Measurements from ENCODE around the gene OMA1. TPM values are rescaled to one million over a fixed set of nuclear protein-coding genes. Genes with fewer than 3 reads are reported as not detected.

OMA1 gene
- total and polyA plus RNA-seq, 10 of the 15 experiments (the other 5 are each of a cell fraction or from before 2014, with no cell fraction given), result 23.6 to 67.1 (median 47.1) TPM

DNA sequence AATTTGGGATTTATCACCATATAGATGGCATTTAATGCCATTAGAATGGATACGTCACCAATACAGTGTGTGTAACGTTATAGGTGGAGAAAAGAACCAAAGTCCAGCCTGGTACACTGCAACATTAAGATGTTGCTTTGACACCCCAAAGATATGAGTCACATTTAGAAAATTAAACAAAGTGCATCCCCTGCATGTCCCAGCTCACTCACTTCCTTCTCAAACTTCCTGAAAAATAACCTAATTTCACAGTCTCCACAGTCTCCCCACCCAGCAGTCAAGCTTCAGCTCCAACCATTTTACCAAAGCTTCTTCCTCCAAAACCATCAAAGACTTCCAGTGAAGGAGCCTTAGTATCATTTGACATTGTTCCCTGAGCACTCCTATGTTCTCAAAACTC, 111.9 kb downstream of the OMA1 start (continued):
- TF ChIP-seq, protein P1, sequence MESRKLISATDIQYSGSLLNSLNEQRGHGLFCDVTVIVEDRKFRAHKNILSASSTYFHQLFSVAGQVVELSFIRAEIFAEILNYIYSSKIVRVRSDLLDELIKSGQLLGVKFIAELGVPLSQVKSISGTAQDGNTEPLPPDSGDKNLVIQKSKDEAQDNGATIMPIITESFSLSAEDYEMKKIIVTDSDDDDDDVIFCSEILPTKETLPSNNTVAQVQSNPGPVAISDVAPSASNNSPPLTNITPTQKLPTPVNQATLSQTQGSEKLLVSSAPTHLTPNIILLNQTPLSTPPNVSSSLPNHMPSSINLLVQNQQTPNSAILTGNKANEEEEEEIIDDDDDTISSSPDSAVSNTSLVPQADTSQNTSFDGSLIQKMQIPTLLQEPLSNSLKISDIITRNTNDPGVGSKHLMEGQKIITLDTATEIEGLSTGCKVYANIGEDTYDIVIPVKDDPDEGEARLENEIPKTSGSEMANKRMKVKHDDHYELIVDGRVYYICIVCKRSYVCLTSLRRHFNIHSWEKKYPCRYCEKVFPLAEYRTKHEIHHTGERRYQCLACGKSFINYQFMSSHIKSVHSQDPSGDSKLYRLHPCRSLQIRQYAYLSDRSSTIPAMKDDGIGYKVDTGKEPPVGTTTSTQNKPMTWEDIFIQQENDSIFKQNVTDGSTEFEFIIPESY (IDR thresholded peaks at IDR 0.05), result no peak
- no peak for TF ChIP-seq HCFC1 (IDR thresholded peaks at IDR 0.05; ENCODE audit: low read length)
- TF ChIP-seq KDM1A (IDR thresholded peaks at IDR 0.05; ENCODE audit: borderline replicate concordance), result no peak
- TF ChIP-seq RAD51 (IDR thresholded peaks at IDR 0.05), result no peak
- no peak for TF ChIP-seq KLF5 (IDR thresholded peaks at IDR 0.05; ENCODE audit: partially characterized antibody)
- no peak for TF ChIP-seq KAT2A (conservative IDR thresholded peaks at IDR 0.05; ENCODE audit: control insufficient read depth, low read depth, low read length)
- no peak for TF ChIP-seq STAT3 (IDR thresholded peaks at IDR 0.05; ENCODE audit: low read depth, low read length)
- TF ChIP-seq NRF1 (conservative IDR thresholded peaks at IDR 0.05; ENCODE audit: low read depth, low read length), result no peak
- TF ChIP-seq NR2C1 (IDR thresholded peaks at IDR 0.05), result no peak
- no peak for TF ChIP-seq SUZ12 (IDR thresholded peaks at IDR 0.05; ENCODE audit: unreplicated experiment)

DNA sequence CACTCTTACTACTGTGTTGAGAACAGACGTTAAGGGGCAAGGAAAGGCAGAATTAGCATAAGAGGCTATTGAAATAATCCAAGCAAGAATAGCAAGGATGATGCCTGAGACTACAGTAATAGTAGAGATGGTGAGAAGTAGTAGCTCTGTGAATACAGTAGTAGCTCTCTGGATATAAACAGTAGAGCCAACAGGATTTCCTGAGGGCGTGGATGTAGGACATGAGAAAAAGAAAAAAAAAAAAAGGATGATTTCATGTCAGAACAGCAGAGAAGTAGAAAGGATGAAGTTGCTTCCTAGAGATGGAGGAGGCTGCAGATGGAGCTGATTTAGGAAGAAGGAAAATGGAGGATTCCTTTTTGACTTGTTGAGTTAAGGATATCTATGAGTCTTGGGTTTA, 112.3 kb downstream of the OMA1 start:
- H3K4me3 ChIP-seq, result no peak overlapping the region
- H2AFZ ChIP-seq (ENCODE audit: control insufficient read depth, low read depth, low read length), result no peak overlapping the region
- intact Hi-C loops (cut with micrococcal nuclease; ENCODE audit: unreplicated experiment) (no loop called here), in situ Hi-C loops (cut with MboI) (no loop called here)
- no peaks in the 10 kb centered on the region for H3K79me2 ChIP-seq (ENCODE audit: control insufficient read depth, insufficient read depth, low read length)
- no peak overlapping the region for H3K4me2 ChIP-seq (ENCODE audit: control insufficient read depth, insufficient read depth)
- FAIRE-seq (no peak), ATAC-seq (no peak), DNase-seq (ENCODE audit: low read depth, low spot score) (no peak)
- BruUV-seq (replicated peaks), result no TSS peak
- no peaks in the 10 kb centered on the region for H3K9me3 ChIP-seq (replicated peaks; ENCODE audit: control insufficient read depth, insufficient read depth, low read length)
- no peaks in the 10 kb centered on the region; the same call in 1 of the 2 replicates for H4K20me1 ChIP-seq (ENCODE audit: control insufficient read depth, insufficient read depth)
- no peak overlapping the region for H3K9ac ChIP-seq (ENCODE audit: control insufficient read depth, insufficient read depth, low read length)
- RAD21 ChIA-PET (ENCODE audit: unreplicated experiment), result no interaction called here
- CTCF ChIA-PET, result no interaction called here
- H3K27me3 ChIP-seq (replicated peaks in 1 of 2; ENCODE audit: control insufficient read depth in 2 of 2, insufficient read depth in 2 of 2, low read length in 1 of 2), result no peaks in the 10 kb centered on the region
- H3K36me3 ChIP-seq (ENCODE audit: control insufficient read depth in 2 of 2, insufficient read depth in 2 of 2, low read length in 1 of 2), result no peaks in the 10 kb centered on the region
- H3K4me1 ChIP-seq (ENCODE audit: control insufficient read depth, insufficient read depth, low read length), result no peaks in the 10 kb centered on the region; the same call in 1 of the 2 replicates
- WGBS (ENCODE audit: insufficient coverage, insufficient replicate concordance, low lambda C conversion rate, missing lambda C conversion rate), result 32% methylated on average over 2 of the region's 2 CpGs
- POLR2A ChIA-PET, result no interaction called here
- SMC1A ChIA-PET (ENCODE audit: uncharacterized antibody, unreplicated experiment), result interaction anchor here (0.6 kb wide), 1 partner anchor 243 kb away, joined by 3 read pairs; no protein-coding TSS in a partner anchor
- H3K27ac ChIP-seq (ENCODE audit: control insufficient read depth, insufficient read depth), result no peak overlapping the region
- TF ChIP-seq, protein P2, sequence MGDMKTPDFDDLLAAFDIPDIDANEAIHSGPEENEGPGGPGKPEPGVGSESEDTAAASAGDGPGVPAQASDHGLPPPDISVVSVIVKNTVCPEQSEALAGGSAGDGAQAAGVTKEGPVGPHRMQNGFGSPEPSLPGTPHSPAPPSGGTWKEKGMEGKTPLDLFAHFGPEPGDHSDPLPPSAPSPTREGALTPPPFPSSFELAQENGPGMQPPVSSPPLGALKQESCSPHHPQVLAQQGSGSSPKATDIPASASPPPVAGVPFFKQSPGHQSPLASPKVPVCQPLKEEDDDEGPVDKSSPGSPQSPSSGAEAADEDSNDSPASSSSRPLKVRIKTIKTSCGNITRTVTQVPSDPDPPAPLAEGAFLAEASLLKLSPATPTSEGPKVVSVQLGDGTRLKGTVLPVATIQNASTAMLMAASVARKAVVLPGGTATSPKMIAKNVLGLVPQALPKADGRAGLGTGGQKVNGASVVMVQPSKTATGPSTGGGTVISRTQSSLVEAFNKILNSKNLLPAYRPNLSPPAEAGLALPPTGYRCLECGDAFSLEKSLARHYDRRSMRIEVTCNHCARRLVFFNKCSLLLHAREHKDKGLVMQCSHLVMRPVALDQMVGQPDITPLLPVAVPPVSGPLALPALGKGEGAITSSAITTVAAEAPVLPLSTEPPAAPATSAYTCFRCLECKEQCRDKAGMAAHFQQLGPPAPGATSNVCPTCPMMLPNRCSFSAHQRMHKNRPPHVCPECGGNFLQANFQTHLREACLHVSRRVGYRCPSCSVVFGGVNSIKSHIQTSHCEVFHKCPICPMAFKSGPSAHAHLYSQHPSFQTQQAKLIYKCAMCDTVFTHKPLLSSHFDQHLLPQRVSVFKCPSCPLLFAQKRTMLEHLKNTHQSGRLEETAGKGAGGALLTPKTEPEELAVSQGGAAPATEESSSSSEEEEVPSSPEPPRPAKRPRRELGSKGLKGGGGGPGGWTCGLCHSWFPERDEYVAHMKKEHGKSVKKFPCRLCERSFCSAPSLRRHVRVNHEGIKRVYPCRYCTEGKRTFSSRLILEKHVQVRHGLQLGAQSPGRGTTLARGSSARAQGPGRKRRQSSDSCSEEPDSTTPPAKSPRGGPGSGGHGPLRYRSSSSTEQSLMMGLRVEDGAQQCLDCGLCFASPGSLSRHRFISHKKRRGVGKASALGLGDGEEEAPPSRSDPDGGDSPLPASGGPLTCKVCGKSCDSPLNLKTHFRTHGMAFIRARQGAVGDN (IDR thresholded peaks at IDR 0.05), result no peak
- TF ChIP-seq FOXK2 (IDR thresholded peaks at IDR 0.05), result no peak
- no peak for TF ChIP-seq WRNIP1 (IDR thresholded peaks at IDR 0.05; ENCODE audit: borderline replicate concordance, low read depth, low read length)
- no peak for TF ChIP-seq ZNF217 (IDR thresholded peaks at IDR 0.05)
- TF ChIP-seq GATAD2B (conservative IDR thresholded peaks at IDR 0.05; ENCODE audit: low read depth), result no peak
- TF ChIP-seq, protein P3, sequence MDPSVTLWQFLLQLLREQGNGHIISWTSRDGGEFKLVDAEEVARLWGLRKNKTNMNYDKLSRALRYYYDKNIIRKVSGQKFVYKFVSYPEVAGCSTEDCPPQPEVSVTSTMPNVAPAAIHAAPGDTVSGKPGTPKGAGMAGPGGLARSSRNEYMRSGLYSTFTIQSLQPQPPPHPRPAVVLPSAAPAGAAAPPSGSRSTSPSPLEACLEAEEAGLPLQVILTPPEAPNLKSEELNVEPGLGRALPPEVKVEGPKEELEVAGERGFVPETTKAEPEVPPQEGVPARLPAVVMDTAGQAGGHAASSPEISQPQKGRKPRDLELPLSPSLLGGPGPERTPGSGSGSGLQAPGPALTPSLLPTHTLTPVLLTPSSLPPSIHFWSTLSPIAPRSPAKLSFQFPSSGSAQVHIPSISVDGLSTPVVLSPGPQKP (IDR thresholded peaks at IDR 0.05; ENCODE audit: low read depth, low read length), result no peak
- no peak for TF ChIP-seq SMAD5 (IDR thresholded peaks at IDR 0.05; ENCODE audit: low read depth)
- TF ChIP-seq NFYB (IDR thresholded peaks at IDR 0.05; ENCODE audit: insufficient read depth, low read depth, low read length), result no peak
- no peak for TF ChIP-seq POLR2A (IDR thresholded peaks at IDR 0.05; ENCODE audit: low read depth, low read length)
- no peak for TF ChIP-seq ZBED1 (IDR thresholded peaks at IDR 0.05; ENCODE audit: borderline replicate concordance)
- no peak for TF ChIP-seq TARDBP (IDR thresholded peaks at IDR 0.05; ENCODE audit: borderline replicate concordance)

All from GM12878 (cell line).